ENCODE measurements around the gene PER2. TPM values are rescaled to one million over a fixed set of nuclear protein-coding genes. Genes with fewer than 3 reads are reported as not detected.
A peak's percentile ranks its signal among the peaks of the same experiment; 100 is the strongest.

Gene PER2
- total and polyA plus RNA-seq, 2 of the 13 experiments (the other 11 are each of a cell fraction or from before 2014, with no cell fraction given), result 5.1 to 9.4 TPM

- TF ChIP-seq ZFP82 (CRISPR knock-in tag; IDR thresholded peaks at IDR 0.05; ENCODE audit: borderline replicate concordance) (no peak), SKI (IDR thresholded peaks at IDR 0.05; ENCODE audit: partially characterized antibody) (peak; percentile 53), ZNF280D (CRISPR knock-in tag; IDR thresholded peaks at IDR 0.05) (no peak), ZSCAN31 (CRISPR knock-in tag; IDR thresholded peaks at IDR 0.05; ENCODE audit: low read depth) (peak; percentile 68; the same call in 1 of the 2 replicates), RELA (CRISPR knock-in tag; IDR thresholded peaks at IDR 0.05) (no peak), SOX6 (IDR thresholded peaks at IDR 0.05) (no peak), SOX6 (CRISPR knock-in tag; IDR thresholded peaks at IDR 0.05) (peak; percentile 60; the same call in 1 of the 2 replicates), HMG20A (CRISPR knock-in tag; IDR thresholded peaks at IDR 0.05; ENCODE audit: borderline replicate concordance) (peak; percentile 38; the same call in 1 of the 2 replicates), ZNF460 (CRISPR knock-in tag; IDR thresholded peaks at IDR 0.05; ENCODE audit: borderline replicate concordance) (no peak), AHR (CRISPR knock-in tag; IDR thresholded peaks at IDR 0.05) (no peak), ZFYVE20 (CRISPR knock-in tag; IDR thresholded peaks at IDR 0.05; ENCODE audit: borderline replicate concordance, low read depth) (no peak), ARNTL (CRISPR knock-in tag; IDR thresholded peaks at IDR 0.05) (peak; percentile 80), ZNF264 (CRISPR knock-in tag; IDR thresholded peaks at IDR 0.05) (peak; percentile 92), NCOA1 (CRISPR knock-in tag; IDR thresholded peaks at IDR 0.05) (no peak), TFAP4 (IDR thresholded peaks at IDR 0.05; ENCODE audit: borderline replicate concordance, low read depth) (peak; percentile 30; the same call in 1 of the 2 replicates), MTA3 (CRISPR knock-in tag; IDR thresholded peaks at IDR 0.05) (no peak), CENPT (CRISPR knock-in tag; IDR thresholded peaks at IDR 0.05; ENCODE audit: low read depth) (no peak), ZNF749 (CRISPR knock-in tag; IDR thresholded peaks at IDR 0.05; ENCODE audit: borderline replicate concordance) (no peak), TFDP1 (CRISPR knock-in tag; IDR thresholded peaks at IDR 0.05; ENCODE audit: borderline replicate concordance) (peak; percentile 31; the same call in 1 of the 2 replicates), ZNF720 (CRISPR knock-in tag; IDR thresholded peaks at IDR 0.05) (no peak), ZC3H13 (CRISPR knock-in tag; IDR thresholded peaks at IDR 0.05) (no peak)
Observed at GRCh38 chr2:238263204-238264071, 25.0 kb downstream of the PER2 start (continued).
